Erythroblast (primary cell): ENCODE measurements around the gene LRP1-AS.

Experiments used
- GATA1 ChIP-seq: IDR thresholded peaks from 2 replicates; pipeline ENCODE4 v1.6.1; 2011; ENCODE audit warnings: low read depth, mild to moderate bottlenecking, control low read depth, low read length, moderate library complexity
- POLR2A ChIP-seq: IDR thresholded peaks from 2 replicates; pipeline ENCODE4 v1.6.1; 2011; ENCODE audit warnings: mild to moderate bottlenecking, low read length

- TF ChIP-seq POLR2A (no peak), GATA1 (no peak)
Measured at GRCh38 chr12:57143454-57143853, 4.0 kb downstream of the LRP1-AS start.
